ENCODE data around the gene TTL. TPM values are rescaled to one million over a fixed set of nuclear protein-coding genes. Genes with fewer than 3 reads are reported as not detected.

TTL gene
- polyA plus RNA-seq, 1 of the 3 experiments (the other 2 are of a cell fraction), result 15.4 TPM

DNA sequence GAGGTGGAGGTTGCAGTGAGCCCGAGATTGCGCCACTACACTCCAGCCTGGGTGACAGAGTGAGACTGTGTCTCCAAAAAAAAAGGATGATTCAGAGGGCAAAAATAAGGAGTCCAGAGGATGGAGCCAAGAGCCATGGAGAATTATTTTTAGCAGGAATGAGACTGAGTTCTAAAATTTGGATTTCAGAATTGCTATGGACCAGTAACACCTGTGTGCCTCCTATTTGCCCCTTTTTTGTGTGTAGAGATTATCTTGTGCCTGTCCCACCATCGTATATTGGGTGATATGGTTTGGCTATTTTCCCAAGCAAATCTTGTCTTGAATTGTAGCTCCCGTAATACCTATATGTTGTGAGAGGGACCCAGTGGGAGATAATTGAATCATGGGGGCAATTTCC, 32.1 kb upstream of the TTL start:
- WGBS (ENCODE audit: low lambda C conversion rate), result 57% methylated on average over 4 of the region's 4 CpGs
- Histone ChIP-seq H4K20me1 (ENCODE audit: insufficient read depth) (no peaks in the 10 kb centered on the region), H3K4me3 (ENCODE audit: low read depth in 2 of 2, low read length in 1 of 2) (no peak overlapping the region), H3K36me3 (replicated peaks in 1 of 2; ENCODE audit: control insufficient read depth in 1 of 2, insufficient read depth in 2 of 2, low read length in 1 of 2) (no peaks in the 10 kb centered on the region), H3K27me3 (ENCODE audit: insufficient read depth) (no peaks in the 10 kb centered on the region), H3K4me1 (ENCODE audit: control insufficient read depth in 1 of 2, insufficient read depth in 2 of 2, low read depth in 1 of 2, low read length in 1 of 2) (no peaks in the 10 kb centered on the region), H3F3A (replicated peaks; ENCODE audit: insufficient read depth) (no peaks in the 10 kb centered on the region), H3K4me2 (no peak overlapping the region), H3K79me2 (ENCODE audit: insufficient read depth) (no peaks in the 10 kb centered on the region), H3K27ac (ENCODE audit: low read depth in 2 of 2, low read length in 1 of 2) (no peak overlapping the region), H3K9me2 (no peaks in the 10 kb centered on the region), H2AFZ (ENCODE audit: low read depth) (no peak overlapping the region), H3K9me3 (no peaks in the 10 kb centered on the region), H3K9ac (no peak overlapping the region)
- CTCF ChIA-PET, result no interaction called here
- no peak for DNase-seq
- POLR2A ChIA-PET, result no interaction called here
- TF ChIP-seq CHD2 (IDR thresholded peaks at IDR 0.05; ENCODE audit: low read length, partially characterized antibody) (no peak), NFIC (IDR thresholded peaks at IDR 0.05; ENCODE audit: borderline replicate concordance) (no peak), POLR2AphosphoS5 (IDR thresholded peaks at IDR 0.05; ENCODE audit: low read depth, low read length) (no peak), TAF1 (IDR thresholded peaks at IDR 0.05; ENCODE audit: borderline replicate concordance, low read depth, low read length) (no peak), SIN3A (IDR thresholded peaks at IDR 0.05; ENCODE audit: borderline replicate concordance, low read depth, low read length) (no peak), RAD21 (IDR thresholded peaks at IDR 0.05; ENCODE audit: low read length) (no peak), TCF12 (IDR thresholded peaks at IDR 0.05) (no peak), EZH2phosphoT487 (IDR thresholded peaks at IDR 0.05; ENCODE audit: borderline replicate concordance, low read depth) (no peak), RXRA (IDR thresholded peaks at IDR 0.05; ENCODE audit: borderline replicate concordance, low read depth) (no peak), MXI1 (IDR thresholded peaks at IDR 0.05; ENCODE audit: low read depth, low read length) (no peak), EP300 (IDR thresholded peaks at IDR 0.05; ENCODE audit: borderline replicate concordance in 1 of 2, low read depth in 1 of 2, low read length in 1 of 2) (no peak), GABPA (IDR thresholded peaks at IDR 0.05; ENCODE audit: low read depth) (no peak)
- TF ChIP-seq, protein P1, sequence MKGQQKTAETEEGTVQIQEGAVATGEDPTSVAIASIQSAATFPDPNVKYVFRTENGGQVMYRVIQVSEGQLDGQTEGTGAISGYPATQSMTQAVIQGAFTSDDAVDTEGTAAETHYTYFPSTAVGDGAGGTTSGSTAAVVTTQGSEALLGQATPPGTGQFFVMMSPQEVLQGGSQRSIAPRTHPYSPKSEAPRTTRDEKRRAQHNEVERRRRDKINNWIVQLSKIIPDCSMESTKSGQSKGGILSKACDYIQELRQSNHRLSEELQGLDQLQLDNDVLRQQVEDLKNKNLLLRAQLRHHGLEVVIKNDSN (IDR thresholded peaks at IDR 0.05; ENCODE audit: borderline replicate concordance, low read depth), result no peak
- TF ChIP-seq, protein P2, sequence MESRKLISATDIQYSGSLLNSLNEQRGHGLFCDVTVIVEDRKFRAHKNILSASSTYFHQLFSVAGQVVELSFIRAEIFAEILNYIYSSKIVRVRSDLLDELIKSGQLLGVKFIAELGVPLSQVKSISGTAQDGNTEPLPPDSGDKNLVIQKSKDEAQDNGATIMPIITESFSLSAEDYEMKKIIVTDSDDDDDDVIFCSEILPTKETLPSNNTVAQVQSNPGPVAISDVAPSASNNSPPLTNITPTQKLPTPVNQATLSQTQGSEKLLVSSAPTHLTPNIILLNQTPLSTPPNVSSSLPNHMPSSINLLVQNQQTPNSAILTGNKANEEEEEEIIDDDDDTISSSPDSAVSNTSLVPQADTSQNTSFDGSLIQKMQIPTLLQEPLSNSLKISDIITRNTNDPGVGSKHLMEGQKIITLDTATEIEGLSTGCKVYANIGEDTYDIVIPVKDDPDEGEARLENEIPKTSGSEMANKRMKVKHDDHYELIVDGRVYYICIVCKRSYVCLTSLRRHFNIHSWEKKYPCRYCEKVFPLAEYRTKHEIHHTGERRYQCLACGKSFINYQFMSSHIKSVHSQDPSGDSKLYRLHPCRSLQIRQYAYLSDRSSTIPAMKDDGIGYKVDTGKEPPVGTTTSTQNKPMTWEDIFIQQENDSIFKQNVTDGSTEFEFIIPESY (IDR thresholded peaks at IDR 0.05; ENCODE audit: borderline replicate concordance, low read depth), result no peak
- TF ChIP-seq, protein P3, sequence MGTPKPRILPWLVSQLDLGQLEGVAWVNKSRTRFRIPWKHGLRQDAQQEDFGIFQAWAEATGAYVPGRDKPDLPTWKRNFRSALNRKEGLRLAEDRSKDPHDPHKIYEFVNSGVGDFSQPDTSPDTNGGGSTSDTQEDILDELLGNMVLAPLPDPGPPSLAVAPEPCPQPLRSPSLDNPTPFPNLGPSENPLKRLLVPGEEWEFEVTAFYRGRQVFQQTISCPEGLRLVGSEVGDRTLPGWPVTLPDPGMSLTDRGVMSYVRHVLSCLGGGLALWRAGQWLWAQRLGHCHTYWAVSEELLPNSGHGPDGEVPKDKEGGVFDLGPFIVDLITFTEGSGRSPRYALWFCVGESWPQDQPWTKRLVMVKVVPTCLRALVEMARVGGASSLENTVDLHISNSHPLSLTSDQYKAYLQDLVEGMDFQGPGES (IDR thresholded peaks at IDR 0.05; ENCODE audit: low read depth, low read length), result no peak

DNA sequence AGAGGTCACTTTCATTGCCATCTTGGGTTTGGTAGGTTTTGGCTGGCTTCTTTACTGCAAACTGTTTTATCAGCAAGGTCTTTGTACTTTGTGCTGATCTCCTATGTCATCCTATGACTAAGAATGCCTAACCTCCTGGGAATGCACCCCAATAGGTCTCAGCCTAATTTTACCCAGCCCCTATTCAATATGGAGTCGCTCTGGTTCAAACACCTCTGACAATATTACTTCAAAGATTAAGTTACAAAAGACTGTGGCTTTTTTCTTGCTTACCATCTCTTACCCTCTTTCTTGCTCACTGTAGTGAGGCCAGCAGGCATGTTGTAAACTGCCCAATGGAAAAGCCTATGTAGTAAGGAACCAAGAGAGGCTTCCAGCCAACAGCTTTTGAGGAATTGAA, 30.6 kb upstream of the TTL start:
- Histone ChIP-seq H3K4me1 (ENCODE audit: control insufficient read depth in 1 of 2, insufficient read depth in 2 of 2, low read depth in 1 of 2, low read length in 1 of 2) (no peaks in the 10 kb centered on the region), H3K4me2 (no peak overlapping the region), H3K36me3 (replicated peaks in 1 of 2; ENCODE audit: control insufficient read depth in 1 of 2, insufficient read depth in 2 of 2, low read length in 1 of 2) (no peaks in the 10 kb centered on the region), H3K27me3 (ENCODE audit: insufficient read depth) (no peaks in the 10 kb centered on the region), H3K9ac (no peak overlapping the region), H3K79me2 (ENCODE audit: insufficient read depth) (no peaks in the 10 kb centered on the region), H3F3A (replicated peaks; ENCODE audit: insufficient read depth) (no peaks in the 10 kb centered on the region), H3K27ac (ENCODE audit: low read depth in 2 of 2, low read length in 1 of 2) (no peak overlapping the region), H4K20me1 (ENCODE audit: insufficient read depth) (no peaks in the 10 kb centered on the region), H3K9me3 (no peaks in the 10 kb centered on the region), H3K4me3 (ENCODE audit: low read depth in 2 of 2, low read length in 1 of 2) (no peak overlapping the region), H3K9me2 (no peaks in the 10 kb centered on the region), H2AFZ (ENCODE audit: low read depth) (no peak overlapping the region)
- no peak for DNase-seq
- ChIA-PET POLR2A (no interaction called here), CTCF (interaction anchor here (1.7 kb wide), 1 partner anchor 132 kb away, joined by 4 read pairs; no protein-coding TSS in a partner anchor)
- whole genome bisulfite sequencing (ENCODE audit: low lambda C conversion rate), result 82% methylated on average over 1 of the region's 1 CpG
- TF ChIP-seq, protein P1 (IDR thresholded peaks at IDR 0.05; ENCODE audit: borderline replicate concordance, low read depth), result no peak
- TF ChIP-seq SMC3 (IDR thresholded peaks at IDR 0.05; ENCODE audit: low read depth, low read length) (no peak), SIN3A (IDR thresholded peaks at IDR 0.05; ENCODE audit: borderline replicate concordance, low read depth, low read length) (no peak), ELF1 (IDR thresholded peaks at IDR 0.05) (no peak), RXRA (IDR thresholded peaks at IDR 0.05; ENCODE audit: borderline replicate concordance, low read depth) (no peak), NFIC (IDR thresholded peaks at IDR 0.05; ENCODE audit: borderline replicate concordance) (no peak), RAD21 (IDR thresholded peaks at IDR 0.05; ENCODE audit: low read length) (no peak), GATA2 (CRISPR knock-in tag; IDR thresholded peaks at IDR 0.05) (no peak), MXI1 (IDR thresholded peaks at IDR 0.05; ENCODE audit: low read depth, low read length) (no peak), TCF12 (IDR thresholded peaks at IDR 0.05) (no peak)
- TF ChIP-seq, protein P4, sequence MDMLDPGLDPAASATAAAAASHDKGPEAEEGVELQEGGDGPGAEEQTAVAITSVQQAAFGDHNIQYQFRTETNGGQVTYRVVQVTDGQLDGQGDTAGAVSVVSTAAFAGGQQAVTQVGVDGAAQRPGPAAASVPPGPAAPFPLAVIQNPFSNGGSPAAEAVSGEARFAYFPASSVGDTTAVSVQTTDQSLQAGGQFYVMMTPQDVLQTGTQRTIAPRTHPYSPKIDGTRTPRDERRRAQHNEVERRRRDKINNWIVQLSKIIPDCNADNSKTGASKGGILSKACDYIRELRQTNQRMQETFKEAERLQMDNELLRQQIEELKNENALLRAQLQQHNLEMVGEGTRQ (IDR thresholded peaks at IDR 0.05; ENCODE audit: borderline replicate concordance, low read depth, low read length), result no peak
- TF ChIP-seq, protein P2 (IDR thresholded peaks at IDR 0.05; ENCODE audit: borderline replicate concordance, low read depth), result no peak

All from SK-N-SH (cell line).